ENCODE results near the gene DNM3. TPM values are rescaled to one million over a fixed set of nuclear protein-coding genes. Genes with fewer than 3 reads are reported as not detected.
A peak's percentile ranks its signal among the peaks of the same experiment; 100 is the strongest.

DNM3 gene
- total RNA-seq, 1 donor from 2014 or later, result 4.7 TPM

DNA sequence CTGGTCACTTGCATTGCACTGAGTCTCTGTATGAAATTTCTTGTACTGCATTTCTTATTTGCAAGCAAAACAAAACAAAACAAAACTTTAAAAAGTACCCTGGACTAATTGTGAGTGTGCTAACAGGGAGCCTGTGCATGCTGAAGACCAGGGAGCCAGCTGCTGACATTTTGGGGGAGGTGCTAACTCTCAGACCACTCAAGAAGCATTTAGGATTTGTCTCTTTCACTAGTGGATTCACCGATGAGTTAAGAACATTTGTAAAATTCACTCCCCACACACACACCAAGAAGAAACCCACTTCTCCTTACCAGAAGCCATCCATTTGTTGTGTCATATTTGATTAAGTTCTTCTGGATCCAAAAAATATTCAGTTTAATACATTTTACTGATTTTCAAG is 483.5 kb downstream of the DNM3 start:
- H2AFZ ChIP-seq (ENCODE audit: low read depth, low read length), result no peak overlapping the region
- Mint-ChIP-seq H3K4me3 (ENCODE audit: unreplicated experiment) (no peak overlapping the region), H3K4me1 (ENCODE audit: low read depth, unreplicated experiment) (peaks cover 21% of the 10 kb centered on the region), H3K27ac (ENCODE audit: unreplicated experiment) (peak overlapping the region; percentile 79), H3K27me3 (ENCODE audit: low read depth, unreplicated experiment) (no peaks in the 10 kb centered on the region), H3K36me3 (ENCODE audit: low read depth, unreplicated experiment) (no peaks in the 10 kb centered on the region), H3K9me3 (ENCODE audit: unreplicated experiment) (peaks cover 3% of the 10 kb centered on the region)
- H3K9me3 ChIP-seq (ENCODE audit: insufficient read depth, low read depth, low read length), result no peaks in the 10 kb centered on the region
- no peaks in the 10 kb centered on the region for H3K36me3 ChIP-seq (ENCODE audit: insufficient read depth, low read length)
- no peak overlapping the region for H3K4me3 ChIP-seq (ENCODE audit: insufficient read depth, low read depth, low read length)
- H3K9ac ChIP-seq (ENCODE audit: low read length), result no peak overlapping the region
- no peak overlapping the region for H3K27ac ChIP-seq (ENCODE audit: low read depth, low read length)
- no peaks in the 10 kb centered on the region for H3K79me2 ChIP-seq (ENCODE audit: insufficient read depth, low read length)
- DNase-seq (ENCODE audit: low read depth), result no peak
- H3K4me2 ChIP-seq (ENCODE audit: low read length), result no peak overlapping the region
- FAIRE-seq, result no peak
- H3K4me1 ChIP-seq (ENCODE audit: insufficient read depth, low read length), result peaks cover 37% of the 10 kb centered on the region
- TF ChIP-seq EZH2 (IDR thresholded peaks at IDR 0.05; ENCODE audit: insufficient read depth, low read length), result no peak
- TF ChIP-seq, protein P1, sequence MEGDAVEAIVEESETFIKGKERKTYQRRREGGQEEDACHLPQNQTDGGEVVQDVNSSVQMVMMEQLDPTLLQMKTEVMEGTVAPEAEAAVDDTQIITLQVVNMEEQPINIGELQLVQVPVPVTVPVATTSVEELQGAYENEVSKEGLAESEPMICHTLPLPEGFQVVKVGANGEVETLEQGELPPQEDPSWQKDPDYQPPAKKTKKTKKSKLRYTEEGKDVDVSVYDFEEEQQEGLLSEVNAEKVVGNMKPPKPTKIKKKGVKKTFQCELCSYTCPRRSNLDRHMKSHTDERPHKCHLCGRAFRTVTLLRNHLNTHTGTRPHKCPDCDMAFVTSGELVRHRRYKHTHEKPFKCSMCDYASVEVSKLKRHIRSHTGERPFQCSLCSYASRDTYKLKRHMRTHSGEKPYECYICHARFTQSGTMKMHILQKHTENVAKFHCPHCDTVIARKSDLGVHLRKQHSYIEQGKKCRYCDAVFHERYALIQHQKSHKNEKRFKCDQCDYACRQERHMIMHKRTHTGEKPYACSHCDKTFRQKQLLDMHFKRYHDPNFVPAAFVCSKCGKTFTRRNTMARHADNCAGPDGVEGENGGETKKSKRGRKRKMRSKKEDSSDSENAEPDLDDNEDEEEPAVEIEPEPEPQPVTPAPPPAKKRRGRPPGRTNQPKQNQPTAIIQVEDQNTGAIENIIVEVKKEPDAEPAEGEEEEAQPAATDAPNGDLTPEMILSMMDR (IDR thresholded peaks at IDR 0.05; ENCODE audit: insufficient read depth, low read depth, low read length), result no peak
- no peaks in the 10 kb centered on the region for H4K20me1 ChIP-seq (ENCODE audit: insufficient read depth, low read length)
- H3K27me3 ChIP-seq (ENCODE audit: insufficient read depth, low read length), result no peaks in the 10 kb centered on the region

DNA sequence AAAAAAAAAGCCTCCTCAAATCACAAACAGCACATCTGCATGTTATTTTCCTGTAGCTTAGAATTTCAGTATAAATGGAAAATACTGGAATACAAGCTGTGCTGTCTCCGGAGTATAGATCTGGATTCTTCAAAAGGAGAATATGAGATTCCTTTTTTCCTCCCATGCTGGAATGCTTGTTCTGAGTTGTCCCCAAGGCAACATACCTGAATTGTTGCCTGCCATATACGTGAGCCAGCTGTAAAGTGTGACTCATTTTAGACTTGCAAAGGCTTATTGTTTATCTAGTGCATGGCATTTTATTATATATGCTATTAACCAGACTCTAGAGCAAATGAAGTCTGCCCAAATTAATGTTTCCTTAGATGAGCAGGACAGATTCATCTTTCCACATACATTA is 484.2 kb downstream of the DNM3 start:
- peaks cover 35% of the 10 kb centered on the region for H3K4me1 ChIP-seq (ENCODE audit: insufficient read depth, low read length)
- no peak overlapping the region for H2AFZ ChIP-seq (ENCODE audit: low read depth, low read length)
- no peak overlapping the region for H3K9ac ChIP-seq (ENCODE audit: low read length)
- H3K27ac ChIP-seq (ENCODE audit: low read depth, low read length), result peak overlapping the region; percentile 8
- no peaks in the 10 kb centered on the region for H4K20me1 ChIP-seq (ENCODE audit: insufficient read depth, low read length)
- no peaks in the 10 kb centered on the region for H3K36me3 Mint-ChIP-seq (ENCODE audit: low read depth, unreplicated experiment)
- DNase-seq (ENCODE audit: low read depth) (peak; percentile 76), FAIRE-seq (no peak)
- no peaks in the 10 kb centered on the region for H3K27me3 ChIP-seq (ENCODE audit: insufficient read depth, low read length)
- H3K79me2 ChIP-seq (ENCODE audit: insufficient read depth, low read length), result no peaks in the 10 kb centered on the region
- peaks cover 3% of the 10 kb centered on the region for H3K9me3 Mint-ChIP-seq (ENCODE audit: unreplicated experiment)
- H3K4me2 ChIP-seq (ENCODE audit: low read length), result peak overlapping the region; percentile 4
- peak overlapping the region; percentile 79 for H3K27ac Mint-ChIP-seq (ENCODE audit: unreplicated experiment)
- H3K4me3 ChIP-seq (ENCODE audit: insufficient read depth, low read depth, low read length), result no peak overlapping the region
- H3K9me3 ChIP-seq (ENCODE audit: insufficient read depth, low read depth, low read length), result no peaks in the 10 kb centered on the region
- TF ChIP-seq EZH2 (IDR thresholded peaks at IDR 0.05; ENCODE audit: insufficient read depth, low read length), result no peak
- TF ChIP-seq, protein P1 (IDR thresholded peaks at IDR 0.05; ENCODE audit: insufficient read depth, low read depth, low read length), result no peak
- H3K36me3 ChIP-seq (ENCODE audit: insufficient read depth, low read length), result no peaks in the 10 kb centered on the region
- no peak overlapping the region for H3K4me3 Mint-ChIP-seq (ENCODE audit: unreplicated experiment)
- peaks cover 21% of the 10 kb centered on the region for H3K4me1 Mint-ChIP-seq (ENCODE audit: low read depth, unreplicated experiment)
- H3K27me3 Mint-ChIP-seq (ENCODE audit: low read depth, unreplicated experiment), result no peaks in the 10 kb centered on the region

DNA sequence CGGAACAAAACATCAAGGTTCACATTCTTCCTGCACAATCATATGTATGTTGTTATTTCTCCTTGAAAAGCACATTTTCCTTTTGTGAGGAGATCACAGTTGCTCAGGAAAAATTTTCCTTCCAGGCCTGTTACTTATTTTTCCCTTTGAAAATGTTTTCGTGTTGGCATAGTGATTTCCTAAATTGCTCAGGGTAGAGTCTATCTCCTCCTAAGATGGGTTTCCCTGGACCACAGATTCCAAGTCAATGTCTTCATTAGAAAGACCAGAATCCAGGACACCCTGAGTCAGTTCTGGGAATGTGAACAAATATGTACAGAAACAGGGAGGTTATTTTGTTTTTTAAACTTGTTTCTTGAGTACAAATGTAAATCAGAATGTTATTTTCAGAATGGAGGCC is 484.8 kb downstream of the DNM3 start:
- peak overlapping the region; percentile 4 for H3K4me2 ChIP-seq (ENCODE audit: low read length)
- H3K27me3 ChIP-seq (ENCODE audit: insufficient read depth, low read length), result no peaks in the 10 kb centered on the region
- Mint-ChIP-seq H3K9me3 (ENCODE audit: unreplicated experiment) (peaks cover 3% of the 10 kb centered on the region), H3K27me3 (ENCODE audit: low read depth, unreplicated experiment) (no peaks in the 10 kb centered on the region), H3K36me3 (ENCODE audit: low read depth, unreplicated experiment) (no peaks in the 10 kb centered on the region), H3K4me3 (ENCODE audit: unreplicated experiment) (no peak overlapping the region), H3K4me1 (ENCODE audit: low read depth, unreplicated experiment) (peaks cover 21% of the 10 kb centered on the region), H3K27ac (ENCODE audit: unreplicated experiment) (peak overlapping the region; percentile 79)
- H3K9ac ChIP-seq (ENCODE audit: low read length), result no peak overlapping the region
- no peaks in the 10 kb centered on the region for H3K36me3 ChIP-seq (ENCODE audit: insufficient read depth, low read length)
- no peak for FAIRE-seq
- peaks cover 29% of the 10 kb centered on the region for H3K4me1 ChIP-seq (ENCODE audit: insufficient read depth, low read length)
- H2AFZ ChIP-seq (ENCODE audit: low read depth, low read length), result no peak overlapping the region
- no peaks in the 10 kb centered on the region for H3K79me2 ChIP-seq (ENCODE audit: insufficient read depth, low read length)
- no peaks in the 10 kb centered on the region for H3K9me3 ChIP-seq (ENCODE audit: insufficient read depth, low read depth, low read length)
- peak overlapping the region; percentile 8 for H3K27ac ChIP-seq (ENCODE audit: low read depth, low read length)
- no peak overlapping the region for H3K4me3 ChIP-seq (ENCODE audit: insufficient read depth, low read depth, low read length)
- peak; percentile 43 for DNase-seq (ENCODE audit: low read depth)
- no peak for TF ChIP-seq EZH2 (IDR thresholded peaks at IDR 0.05; ENCODE audit: insufficient read depth, low read length)
- TF ChIP-seq, protein P1 (IDR thresholded peaks at IDR 0.05; ENCODE audit: insufficient read depth, low read depth, low read length), result no peak
- H4K20me1 ChIP-seq (ENCODE audit: insufficient read depth, low read length), result no peaks in the 10 kb centered on the region
